Heart right ventricle (tissue), 16 donors: ENCODE results near the gene ABHD2. TPM values are rescaled to one million over a fixed set of nuclear protein-coding genes. Genes with fewer than 3 reads are reported as not detected.
"Not testable (repeated sequence)": the region's sequence is repeated elsewhere in the genome, so short reads cannot be mapped to it uniquely, and the experiment has no call there.

Experiments used
- ATAC-seq, 8 donors: fragments of 200-7000 bp; cut with Tn5 transposase; one replicate each; pipeline ENCODE4 v1.9.1; 2020; ENCODE audit warnings: mild to moderate bottlenecking in 8 of 8, moderate library complexity in 8 of 8, moderate number of reproducible peaks in 1 of 8
- DNase-seq, 2 donors: peaks; one replicate each; pipeline ENCODE4 v3.0.0-alpha.2; 2020
- H3K27ac ChIP-seq, 10 donors: fragments of 200-600 bp; sonication (generic) in 2 of 10; one replicate each; pipeline versions ENCODE4 v1.5.0 to v1.8.0; 2020 to 2022; ENCODE audit warnings: mild to moderate bottlenecking in 3 of 10
- H3K27me3 ChIP-seq, 7 donors: fragments of 200-600 bp; one replicate each; pipeline ENCODE4 v1.8.0; 2021 to 2022; ENCODE audit warnings: mild to moderate bottlenecking in 2 of 7
- H3K36me3 ChIP-seq, 9 donors: fragments of 200-600 bp; sonication (generic) in 1 of 9; one replicate each; pipeline versions ENCODE4 v1.5.0 to v1.8.0; 2020 to 2022; ENCODE audit warnings: mild to moderate bottlenecking in 2 of 9
- H3K4me1 ChIP-seq, 9 donors: fragments of 200-600 bp; sonication (generic) in 1 of 9; one replicate each; pipeline versions ENCODE4 v1.5.0 to v1.8.0; 2020 to 2022; ENCODE audit warnings: mild to moderate bottlenecking in 4 of 9
- H3K4me3 ChIP-seq, 10 donors: fragments of 200-600 bp; sonication (generic) in 2 of 10; one replicate each; pipeline versions ENCODE4 v1.5.0 to v1.8.0; 2020 to 2022; ENCODE audit warnings: mild to moderate bottlenecking in 7 of 10, moderate library complexity in 2 of 10
- H3K9me3 ChIP-seq, 11 donors: fragments of 200-600 bp in 10 of 11; sonication (generic) in 2 of 11; one replicate each; pipeline versions ENCODE4 v1.5.0 to v1.8.0; 2013 to 2022; ENCODE audit warnings: mild to moderate bottlenecking in 2 of 11, control low read depth in 1 of 11, moderate library complexity in 1 of 11
- CTCF ChIP-seq, 9 donors: fragments of 200-600 bp; sonication (generic) in 2 of 9; IDR thresholded peaks; one replicate each; pipeline versions ENCODE4 v1.5.0 to v1.8.0; 2021 to 2022; ENCODE audit warnings: antibody characterized with exemption in 9 of 9, mild to moderate bottlenecking in 5 of 9, moderate library complexity in 1 of 9
- WGBS, 2 donors: extraction: QIAGEN DNeasy Blood & Tissue Kit; methylation state at CpG; one replicate each; pipeline ENCODE4 v1.1.7; 2013; ENCODE audit warnings: inconsistent platforms in 1 of 2; 5-methylcytosine and 5-hydroxymethylcytosine counted together
- intact Hi-C, 10 donors: fragments of 100-400 bp; cut with DNase I; formaldehyde crosslinking; loops; one replicate each; pipeline versions ENCODE4 v1.11.1 to v1.14.2; 2022
- polyA plus RNA-seq, 2 donors: library from polyadenylated mRNA; stranded (reverse); fragments of 200-250 nt; gene quantifications; one replicate each; pipeline ENCODE4 v1.2.3, GENCODE V29; 2013
- total RNA-seq, 10 donors: library from RNA; stranded (reverse); fragmentation: NEBNext Ultra II Directional in 3 of 10; extraction: Animal tissue kit (Norgen Biotek cat#: 25700) in 3 of 10; gene quantifications; one replicate each; pipeline versions ENCODE4 v1.2.1 to v1.2.4, GENCODE V29; 2021 to 2023
- donor health status: Arrhythmogenic right ventricular cardiomyopathy.
- donor health status: ischemic (EF 13 %, LVEDD 7.1; RV severe dilation, severe dysfunction).
- donor health status: healthy with polysubstance abuse.
- donor health status: DM: no; HTN: yes; CAD: no.
- donor health status: DM: no; HTN: no; CAD: no.
- donor health status: ischemic (EF 25% LVEDD 6.9; RV normal size, moderate dysfunction).
- donor health status: ischemic (EF 25% LVEDD 5.7; RV mildly dilated, moderate dysfunction).
- donor health status: healthy.
- donor health status: DM: yes; HTN: yes; CAD: no.
- donor health status: Ischemic cardiomyopathy.
- donor health status: ischemic (EF 35%, LVEDD 5.7; RV mildly dilated, moderate dysfunction).
- donor health status: nonischemic (EF 11% LVEDD 7.7; RV severe dilation, severe dysfunction).
- donor health status: DM: yes; HTN: yes; CAD: no.
- donor health status: PGD.
- donor health status: ischemic (EF 29% LVEDD 5.4; RV normal size, mild dysfunction).
- donor health status: nonischemic (EF 23%, LVEDD 6.1; RV moderate dilation, normal function).

ABHD2 gene
- total and polyA plus RNA-seq, 12 donors = 9.1 to 201 (median 119) TPM

- DNase-seq (peak in 1 of 2 donors; percentile 53), ATAC-seq (peak in 7 of 8 donors; percentile 9 to 67 (median 43))
- Histone ChIP-seq H3K4me3 (peak overlapping the region in 1 of 10 donors; percentile 0), H3K36me3 (peaks cover 0 to 33% (median 5%) of the 10 kb centered on the region in 9 donors), H3K9me3 (no peaks in the 10 kb centered on the region), H3K27ac (peak overlapping the region; percentile 32 to 88 (median 72)), H3K4me1 (peaks cover 22 to 98% (median 74%) of the 10 kb centered on the region in 9 donors), H3K27me3 (no peaks in the 10 kb centered on the region)
- TF ChIP-seq CTCF (IDR thresholded peaks at IDR 0.05) = no peak
- 39 to 45% methylated on average over 9 of the region's 9 CpGs for WGBS, 2 donors
- intact Hi-C loops = loop anchor here in 4 of 10 donors (5.0 kb wide), 2 partner anchors 46 to 76 kb away; partner anchors contain the start of gene ABHD2 (in 1 of the 4)
Measured at GRCh38 chr15:89132611-89133507, 44.6 kb downstream of the ABHD2 start.

GRCh38 chr15:89135387-89136077, 47.3 kb downstream of the ABHD2 start:
- not testable (repeated sequence) for H3K27me3 ChIP-seq, H3K4me3 ChIP-seq, H3K9me3 ChIP-seq, DNase-seq
- intact Hi-C loops = loop anchor here in 6 of 10 donors (2.0 to 5.0 kb wide), 6 partner anchors 33 to 48 kb away; partner anchors contain the start of gene ABHD2 (in 3 of the 6)
- ATAC-seq = peak in 3 of 8 donors; percentile 6 to 15 (median 6)
- Histone ChIP-seq H3K27ac (peak overlapping the region; percentile 51 to 88 (median 81)), H3K4me1 (peaks cover 24 to 98% (median 79%) of the 10 kb centered on the region in 9 donors), H3K36me3 (peaks cover 0 to 24% (median 5%) of the 10 kb centered on the region in 9 donors)
- 82 to 88% methylated on average over 10 of the region's 10 CpGs for WGBS, 2 donors

- 78 to 88% methylated on average over 12 of the region's 12 CpGs for WGBS, 2 donors
- TF ChIP-seq CTCF (IDR thresholded peaks at IDR 0.05) = no peak
Measured at GRCh38 chr15:89136078-89136806, 48.0 kb downstream of the ABHD2 start.

More at GRCh38 chr15:89136078-89136806, 48.0 kb downstream of the ABHD2 start:
- Histone ChIP-seq H3K9me3 (no peaks in the 10 kb centered on the region), H3K27me3 (no peaks in the 10 kb centered on the region), H3K4me3 (no peak overlapping the region), H3K36me3 (peaks cover 0 to 24% (median 0%) of the 10 kb centered on the region in 9 donors), H3K27ac (peak overlapping the region; percentile 51 to 88 (median 81)), H3K4me1 (peaks cover 27 to 98% (median 85%) of the 10 kb centered on the region in 9 donors)
- intact Hi-C loops = loop anchor here in 6 of 10 donors (2.0 to 5.0 kb wide), 6 partner anchors 34 to 49 kb away; partner anchors contain the start of gene ABHD2 (in 3 of the 6)
- DNase-seq = no peak
- peak in 5 of 8 donors; percentile 5 to 57 (median 28) for ATAC-seq
